ENCODE results near the gene ADARB2. TPM values are rescaled to one million over a fixed set of nuclear protein-coding genes. Genes with fewer than 3 reads are reported as not detected.
"Not testable (repeated sequence)": the region's sequence is repeated elsewhere in the genome, so short reads cannot be mapped to it uniquely, and the experiment has no call there.

ADARB2 gene
- total and polyA plus RNA-seq, 4 experiments from 2014 or later = 13.5 to 14.1 TPM; not detected in 2

DNA sequence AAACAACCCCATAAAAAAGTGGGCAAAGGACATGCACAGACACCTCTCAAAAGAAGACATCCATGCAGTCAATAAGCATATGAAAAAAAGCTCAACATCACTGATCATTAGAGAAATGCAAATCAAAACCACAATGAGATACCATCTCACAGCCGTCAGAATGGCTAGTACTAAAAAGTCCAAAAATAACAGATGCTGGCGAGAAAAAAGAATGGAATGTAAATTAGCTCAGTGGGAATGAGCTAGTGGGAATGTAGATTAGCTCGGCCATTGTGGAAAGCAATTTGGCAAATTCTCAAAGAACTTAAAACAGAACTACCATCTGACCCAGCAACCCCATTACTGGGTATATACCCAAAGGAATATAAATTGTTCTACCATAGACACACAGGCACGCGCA lies 394.1 kb downstream of the ADARB2 start:
- no peak for DNase-seq
- intact Hi-C loops (cut with micrococcal nuclease) = no loop called here
- H3K36me3 Mint-ChIP-seq = no peaks in the 10 kb centered on the region
- no peak overlapping the region for H3K27ac Mint-ChIP-seq
- Histone ChIP-seq H3K4me3 (ENCODE audit: low read length in 2 of 2) (no peak overlapping the region), H3K27me3 (ENCODE audit: insufficient read depth, low read length) (no peaks in the 10 kb centered on the region), H3K36me3 (ENCODE audit: insufficient read depth, low read length) (no peaks in the 10 kb centered on the region), H3K4me1 (ENCODE audit: insufficient read depth, low read length) (no peaks in the 10 kb centered on the region), H3K9me3 (ENCODE audit: control insufficient read depth in 1 of 2, low read length in 2 of 2) (no peaks in the 10 kb centered on the region), H3K27ac (ENCODE audit: low read depth, low read length) (no peak overlapping the region)
- no peak overlapping the region for H3K4me3 Mint-ChIP-seq
- H3K4me1 Mint-ChIP-seq = no peaks in the 10 kb centered on the region
- peaks cover 0 to 4% of the 10 kb centered on the region in 2 donors for H3K27me3 Mint-ChIP-seq
- CTCF ChIA-PET (ENCODE audit: partially characterized antibody) = no interaction called here
- peaks cover 0 to 4% (median 0%) of the 10 kb centered on the region in 8 donors for H3K9me3 Mint-ChIP-seq
- POLR2A ChIA-PET (ENCODE audit: partially characterized antibody) = no interaction called here

DNA sequence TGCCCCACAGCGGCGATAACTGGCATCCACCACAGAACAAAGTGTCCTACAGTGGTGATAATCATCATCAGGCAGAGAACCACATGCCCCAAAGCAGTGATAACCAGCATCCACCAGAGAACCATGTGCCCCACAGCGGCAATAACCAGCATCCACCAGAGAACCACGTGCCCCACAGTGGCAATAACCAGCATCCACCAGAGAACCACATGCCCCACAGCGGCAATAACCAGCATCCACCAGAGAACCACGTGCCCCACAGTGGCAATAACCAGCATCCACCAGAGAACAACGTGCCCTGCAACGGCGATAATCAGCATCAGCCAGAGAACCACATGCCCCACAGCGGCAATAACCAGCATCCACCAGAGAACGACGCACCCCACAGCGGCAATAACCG lies 396.3 kb downstream of the ADARB2 start:
- H3K27me3 ChIP-seq (ENCODE audit: insufficient read depth, low read length); H3K4me1 Mint-ChIP-seq; H3K4me3 ChIP-seq (ENCODE audit: low read length in 2 of 2); H3K27me3 Mint-ChIP-seq; H3K36me3 Mint-ChIP-seq; H3K27ac Mint-ChIP-seq; H3K9me3 Mint-ChIP-seq; H3K4me1 ChIP-seq (ENCODE audit: insufficient read depth, low read length); intact Hi-C loops (cut with micrococcal nuclease); H3K4me3 Mint-ChIP-seq; DNase-seq; POLR2A ChIA-PET (ENCODE audit: partially characterized antibody); H3K9me3 ChIP-seq (ENCODE audit: control insufficient read depth in 1 of 2, low read length in 2 of 2); H3K36me3 ChIP-seq (ENCODE audit: insufficient read depth, low read length); CTCF ChIA-PET (ENCODE audit: partially characterized antibody); H3K27ac ChIP-seq (ENCODE audit: low read depth, low read length): not testable (repeated sequence)

DNA sequence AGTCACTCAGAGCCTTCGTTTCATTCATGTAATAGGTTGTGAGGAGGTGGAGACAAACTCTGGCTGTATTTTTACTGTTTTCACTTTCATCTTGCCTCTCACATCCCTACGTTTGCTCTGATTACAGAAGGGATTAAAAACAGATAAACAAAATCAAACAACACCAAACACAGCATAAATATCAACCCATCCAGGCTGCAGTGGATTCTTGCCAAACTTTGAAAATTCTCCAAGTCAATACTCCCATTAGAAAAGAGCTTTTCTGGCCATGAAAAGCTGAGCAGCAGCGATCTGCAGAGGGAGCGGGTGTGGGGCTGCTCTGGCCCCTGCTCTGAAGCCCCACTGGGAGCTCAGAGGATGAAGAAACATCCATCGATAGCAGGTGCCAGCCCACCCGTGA lies 397.9 kb downstream of the ADARB2 start:
- no peaks in the 10 kb centered on the region for H3K36me3 ChIP-seq (ENCODE audit: insufficient read depth, low read length)
- no peaks in the 10 kb centered on the region for H3K9me3 ChIP-seq (ENCODE audit: control insufficient read depth in 1 of 2, low read length in 2 of 2)
- CTCF ChIA-PET (ENCODE audit: partially characterized antibody) = no interaction called here
- Mint-ChIP-seq H3K4me3 (no peak overlapping the region), H3K27me3 (peaks cover 2 to 12% of the 10 kb centered on the region in 2 donors), H3K4me1 (no peaks in the 10 kb centered on the region), H3K36me3 (no peaks in the 10 kb centered on the region), H3K27ac (no peak overlapping the region), H3K9me3 (peaks cover 0 to 4% (median 0%) of the 10 kb centered on the region in 8 donors)
- POLR2A ChIA-PET (ENCODE audit: partially characterized antibody) = no interaction called here
- H3K27ac ChIP-seq (ENCODE audit: low read depth, low read length) = no peak overlapping the region
- intact Hi-C loops (cut with micrococcal nuclease) = no loop called here
- no peaks in the 10 kb centered on the region for H3K27me3 ChIP-seq (ENCODE audit: insufficient read depth, low read length)
- no peak overlapping the region for H3K4me3 ChIP-seq (ENCODE audit: low read length in 2 of 2)
- DNase-seq = no peak
- H3K4me1 ChIP-seq (ENCODE audit: insufficient read depth, low read length) = no peaks in the 10 kb centered on the region

DNA sequence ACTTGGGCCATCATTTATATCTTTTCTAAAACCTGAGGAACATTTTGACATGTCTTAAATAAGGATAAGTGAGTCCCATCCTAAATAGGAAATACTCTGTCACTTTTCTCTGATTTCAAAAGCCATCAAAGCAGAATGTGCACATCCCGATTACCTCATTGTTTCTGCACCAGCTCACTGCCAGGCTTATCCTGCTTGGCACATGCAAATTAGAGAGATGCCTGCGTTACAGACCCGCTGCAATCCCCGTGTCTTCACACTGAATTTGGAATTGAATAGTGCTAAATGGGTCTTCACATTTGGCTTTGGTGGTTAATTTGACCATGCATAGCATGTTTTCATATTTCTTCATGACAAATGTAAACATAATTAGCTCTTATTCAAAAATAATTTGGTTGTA lies 401.7 kb downstream of the ADARB2 start:
- H3K36me3 Mint-ChIP-seq = no peaks in the 10 kb centered on the region
- peaks cover 3% of the 10 kb centered on the region for H3K27me3 ChIP-seq (ENCODE audit: insufficient read depth, low read length)
- POLR2A ChIA-PET (ENCODE audit: partially characterized antibody) = no interaction called here
- H3K4me3 ChIP-seq (ENCODE audit: low read length in 2 of 2) = no peak overlapping the region
- H3K9me3 Mint-ChIP-seq = no peaks in the 10 kb centered on the region
- no peak overlapping the region for H3K27ac Mint-ChIP-seq
- no peaks in the 10 kb centered on the region for H3K9me3 ChIP-seq (ENCODE audit: control insufficient read depth in 1 of 2, low read length in 2 of 2)
- DNase-seq = no peak
- no peaks in the 10 kb centered on the region for H3K4me1 ChIP-seq (ENCODE audit: insufficient read depth, low read length)
- H3K4me1 Mint-ChIP-seq = no peaks in the 10 kb centered on the region
- H3K4me3 Mint-ChIP-seq = no peak overlapping the region
- intact Hi-C loops (cut with micrococcal nuclease) = no loop called here
- CTCF ChIA-PET (ENCODE audit: partially characterized antibody) = no interaction called here
- H3K27me3 Mint-ChIP-seq = peaks cover 2 to 8% of the 10 kb centered on the region in 2 donors
- H3K27ac ChIP-seq (ENCODE audit: low read depth, low read length) = no peak overlapping the region
- no peaks in the 10 kb centered on the region for H3K36me3 ChIP-seq (ENCODE audit: insufficient read depth, low read length)

DNA sequence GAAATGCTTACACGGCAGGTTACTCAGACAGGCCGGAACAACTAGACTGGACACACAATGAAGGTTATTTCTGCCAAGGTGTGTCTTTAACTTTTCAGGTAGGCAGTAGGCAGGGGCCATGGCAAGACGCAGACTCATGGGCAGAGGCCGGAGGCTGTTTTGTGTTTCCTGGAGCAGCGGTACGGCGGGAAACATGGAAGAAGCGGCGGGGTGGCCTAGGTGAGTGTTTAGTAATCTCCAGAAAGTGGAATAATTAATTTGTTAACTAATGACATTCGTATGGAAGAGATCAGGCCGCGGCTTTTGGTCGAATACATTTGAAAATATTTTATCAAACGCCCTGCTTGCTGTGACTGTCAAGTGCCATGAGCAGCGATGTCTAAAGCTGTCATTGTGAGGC lies 403.3 kb downstream of the ADARB2 start:
- Histone ChIP-seq H3K27ac (ENCODE audit: low read depth, low read length) (no peak overlapping the region), H3K4me1 (ENCODE audit: insufficient read depth, low read length) (no peaks in the 10 kb centered on the region), H3K36me3 (ENCODE audit: insufficient read depth, low read length) (no peaks in the 10 kb centered on the region), H3K27me3 (ENCODE audit: insufficient read depth, low read length) (peaks cover 3% of the 10 kb centered on the region), H3K4me3 (ENCODE audit: low read length in 2 of 2) (no peak overlapping the region), H3K9me3 (ENCODE audit: control insufficient read depth in 1 of 2, low read length in 2 of 2) (no peaks in the 10 kb centered on the region)
- Mint-ChIP-seq H3K9me3 (no peaks in the 10 kb centered on the region), H3K27me3 (peaks cover 2 to 8% of the 10 kb centered on the region in 2 donors), H3K36me3 (no peaks in the 10 kb centered on the region), H3K4me3 (no peak overlapping the region), H3K4me1 (no peaks in the 10 kb centered on the region), H3K27ac (no peak overlapping the region)
- intact Hi-C loops (cut with micrococcal nuclease) = no loop called here
- ChIA-PET POLR2A (ENCODE audit: partially characterized antibody) (no interaction called here), CTCF (ENCODE audit: partially characterized antibody) (interaction anchor here (0.7 kb wide), 1 partner anchor 32 kb away, joined by 3 read pairs; no protein-coding TSS in a partner anchor)
- no peak for DNase-seq

DNA sequence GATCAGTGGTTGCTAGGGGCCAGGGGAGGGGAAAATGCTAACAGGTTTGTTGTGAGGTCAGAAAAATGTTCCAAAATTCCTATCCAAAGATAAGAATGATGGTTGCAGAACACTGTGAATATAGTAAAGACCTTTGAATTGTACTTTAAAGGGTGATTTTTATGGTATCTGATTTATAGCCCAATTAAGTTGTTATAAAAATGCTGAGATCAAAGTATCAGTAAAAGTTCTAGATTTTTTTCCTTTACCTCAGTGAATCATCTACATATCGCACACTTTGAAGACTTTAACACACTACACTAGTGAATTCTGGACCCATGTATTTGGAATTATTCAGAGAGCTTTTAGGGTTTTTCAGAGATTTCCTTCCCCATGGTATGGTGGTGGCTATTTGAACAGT lies 405.8 kb downstream of the ADARB2 start:
- H3K27ac Mint-ChIP-seq = no peak overlapping the region
- ChIA-PET POLR2A (ENCODE audit: partially characterized antibody) (no interaction called here), CTCF (ENCODE audit: partially characterized antibody) (no interaction called here)
- H3K27me3 Mint-ChIP-seq = peaks cover 2 to 8% of the 10 kb centered on the region in 2 donors
- no peaks in the 10 kb centered on the region for H3K4me1 Mint-ChIP-seq
- no peak for DNase-seq
- Histone ChIP-seq H3K27me3 (ENCODE audit: insufficient read depth, low read length) (peaks cover 3% of the 10 kb centered on the region), H3K36me3 (ENCODE audit: insufficient read depth, low read length) (no peaks in the 10 kb centered on the region), H3K9me3 (ENCODE audit: control insufficient read depth in 1 of 2, low read length in 2 of 2) (no peaks in the 10 kb centered on the region), H3K4me3 (ENCODE audit: low read length in 2 of 2) (no peak overlapping the region), H3K27ac (ENCODE audit: low read depth, low read length) (no peak overlapping the region), H3K4me1 (ENCODE audit: insufficient read depth, low read length) (no peaks in the 10 kb centered on the region)
- H3K36me3 Mint-ChIP-seq = no peaks in the 10 kb centered on the region
- intact Hi-C loops (cut with micrococcal nuclease) = no loop called here
- peaks cover 0 to 4% (median 0%) of the 10 kb centered on the region in 8 donors for H3K9me3 Mint-ChIP-seq
- no peak overlapping the region for H3K4me3 Mint-ChIP-seq

DNA sequence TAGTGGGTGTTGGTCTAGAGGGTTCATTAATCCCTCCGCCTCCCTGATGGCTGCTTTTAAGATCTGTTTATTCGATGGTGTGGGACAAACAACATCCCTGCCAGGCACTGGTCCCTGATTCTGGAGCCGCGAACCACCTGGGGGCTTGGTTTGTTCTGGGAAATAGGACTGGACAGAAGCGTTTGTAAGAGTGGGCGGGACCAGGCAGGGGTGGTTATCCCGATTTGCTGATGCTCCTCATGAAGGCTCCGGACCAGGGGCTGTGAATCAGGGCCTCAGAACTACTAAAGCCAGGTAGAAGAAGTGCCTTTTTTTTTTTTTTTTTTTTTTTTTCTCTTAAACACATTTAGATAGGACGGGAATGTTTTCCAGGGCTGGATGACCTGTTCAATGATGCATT lies 407.7 kb downstream of the ADARB2 start:
- DNase-seq = no peak
- intact Hi-C loops (cut with micrococcal nuclease) = no loop called here
- Mint-ChIP-seq H3K36me3 (no peaks in the 10 kb centered on the region), H3K27me3 (peaks cover 0 to under 1% of the 10 kb centered on the region in 2 donors), H3K9me3 (peaks cover 0 to 4% (median 0%) of the 10 kb centered on the region in 8 donors), H3K27ac (no peak overlapping the region), H3K4me1 (peaks cover 0 to 5% (median 0%) of the 10 kb centered on the region in 4 donors), H3K4me3 (no peak overlapping the region)
- Histone ChIP-seq H3K4me1 (ENCODE audit: insufficient read depth, low read length) (no peaks in the 10 kb centered on the region), H3K4me3 (ENCODE audit: low read length in 2 of 2) (no peak overlapping the region), H3K36me3 (ENCODE audit: insufficient read depth, low read length) (no peaks in the 10 kb centered on the region), H3K27ac (ENCODE audit: low read depth, low read length) (no peak overlapping the region), H3K27me3 (ENCODE audit: insufficient read depth, low read length) (peaks cover 3% of the 10 kb centered on the region), H3K9me3 (ENCODE audit: control insufficient read depth in 1 of 2, low read length in 2 of 2) (no peaks in the 10 kb centered on the region)
- CTCF ChIA-PET (ENCODE audit: partially characterized antibody) = no interaction called here
- POLR2A ChIA-PET (ENCODE audit: partially characterized antibody) = no interaction called here

DNA sequence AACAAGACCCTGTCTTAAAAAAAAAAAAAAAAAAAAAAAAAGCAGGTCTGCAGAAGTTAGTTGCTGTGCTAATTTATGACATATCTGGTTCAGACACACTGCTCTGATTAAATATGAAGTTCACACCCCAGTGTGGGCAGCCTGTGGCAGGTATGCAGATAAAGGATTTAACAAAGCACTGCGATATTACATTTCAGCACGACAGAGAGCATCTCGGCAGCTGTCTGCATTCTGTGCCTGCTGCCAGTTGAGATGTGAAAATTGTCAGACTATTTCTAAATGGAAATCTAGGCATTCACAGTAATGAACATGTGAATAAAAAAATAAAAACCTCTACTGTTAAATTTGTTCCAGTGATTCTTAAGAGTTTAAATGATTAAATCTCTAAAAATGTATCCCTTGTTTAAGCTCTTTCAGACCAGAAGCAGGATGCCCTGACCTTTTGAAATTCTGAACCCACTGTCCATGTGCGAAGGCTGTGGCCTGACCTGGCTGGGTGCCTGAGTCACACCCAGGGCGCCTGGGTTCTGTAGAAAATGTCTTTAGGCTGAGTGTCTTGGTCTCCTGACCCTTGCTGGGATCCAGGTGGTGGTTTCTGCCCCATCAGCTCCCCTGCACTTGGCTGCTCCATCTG lies 408.2 kb downstream of the ADARB2 start:
- Mint-ChIP-seq H3K4me1 (peaks cover 0 to 5% (median under 1%) of the 10 kb centered on the region in 4 donors), H3K36me3 (no peaks in the 10 kb centered on the region), H3K9me3 (peaks cover 0 to 4% (median 0%) of the 10 kb centered on the region in 8 donors), H3K4me3 (no peak overlapping the region), H3K27me3 (no peaks in the 10 kb centered on the region), H3K27ac (no peak overlapping the region)
- intact Hi-C loops (cut with micrococcal nuclease) = no loop called here
- DNase-seq = no peak
- POLR2A ChIA-PET (ENCODE audit: partially characterized antibody) = no interaction called here
- Histone ChIP-seq H3K9me3 (ENCODE audit: control insufficient read depth in 1 of 2, low read length in 2 of 2) (no peaks in the 10 kb centered on the region), H3K4me1 (ENCODE audit: insufficient read depth, low read length) (no peaks in the 10 kb centered on the region), H3K4me3 (ENCODE audit: low read length in 2 of 2) (no peak overlapping the region), H3K27me3 (ENCODE audit: insufficient read depth, low read length) (peaks cover 3% of the 10 kb centered on the region), H3K27ac (ENCODE audit: low read depth, low read length) (no peak overlapping the region), H3K36me3 (ENCODE audit: insufficient read depth, low read length) (no peaks in the 10 kb centered on the region)
- CTCF ChIA-PET (ENCODE audit: partially characterized antibody) = no interaction called here
